HG02943 (cell line): ENCODE measurements around the gene STX19.
"Not testable (repeated sequence)": the region's sequence is repeated elsewhere in the genome, so short reads cannot be mapped to it uniquely, and the experiment has no call there.

Source experiments
- ATAC-seq: cut with Tn5 transposase; IDR thresholded peaks from one replicate; pipeline ENCODE4 v1.9.1; 2021; ENCODE audit warnings: mild to moderate bottlenecking, low read depth, moderate library complexity; ENCODE audit not compliant: unreplicated experiment

Gene STX19, protein sequence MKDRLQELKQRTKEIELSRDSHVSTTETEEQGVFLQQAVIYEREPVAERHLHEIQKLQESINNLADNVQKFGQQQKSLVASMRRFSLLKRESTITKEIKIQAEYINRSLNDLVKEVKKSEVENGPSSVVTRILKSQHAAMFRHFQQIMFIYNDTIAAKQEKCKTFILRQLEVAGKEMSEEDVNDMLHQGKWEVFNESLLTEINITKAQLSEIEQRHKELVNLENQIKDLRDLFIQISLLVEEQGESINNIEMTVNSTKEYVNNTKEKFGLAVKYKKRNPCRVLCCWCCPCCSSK

DNA sequence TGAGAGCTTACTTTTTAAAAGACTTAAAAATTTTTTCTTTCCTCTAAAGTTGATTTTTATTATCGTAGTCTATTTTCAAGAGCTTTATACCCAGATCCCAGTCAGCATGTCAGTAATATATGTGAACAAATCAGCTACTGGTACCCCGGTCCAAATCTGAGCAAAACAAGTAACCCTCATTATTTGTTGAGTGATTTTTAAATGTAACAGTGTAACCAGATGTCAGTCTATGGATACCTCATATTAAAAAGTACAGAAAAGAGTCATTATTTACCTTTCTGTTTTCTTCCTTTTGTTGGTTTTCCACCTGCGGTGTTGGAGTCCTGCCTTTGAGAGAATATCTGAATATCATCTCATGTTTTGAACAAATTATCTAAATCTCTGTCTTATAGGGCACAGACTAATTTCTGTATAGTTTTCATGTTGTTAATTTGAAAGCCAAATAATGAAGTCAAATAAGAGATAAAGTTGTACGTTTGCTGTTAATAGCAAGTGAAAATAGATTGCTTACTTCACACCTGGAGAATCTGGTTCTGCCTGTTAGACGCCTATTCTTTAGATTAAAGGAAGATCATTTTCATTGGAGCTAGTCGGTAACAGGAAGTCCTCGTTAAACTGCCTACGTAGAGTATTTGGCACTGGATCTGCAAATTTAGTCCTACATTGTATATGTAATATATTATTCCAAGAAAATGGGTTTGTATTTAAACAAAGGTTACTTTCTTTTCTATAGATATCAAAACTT is at the start of gene STX19:
Gene STX19, minus strand, starts transcription at position 505 of the 745 bp plus-strand sequence. CDS start 13,328 bp downstream, outside the sequence.
- no peak for ATAC-seq

- ATAC-seq = no peak
These were observed 47.7 kb upstream of the STX19 start for GRCh38 chr3:94076055-94076454.

GRCh38 chr3:94071713-94072284 is 43.4 kb upstream of the STX19 start:
- peak; percentile 70 for ATAC-seq

DNA sequence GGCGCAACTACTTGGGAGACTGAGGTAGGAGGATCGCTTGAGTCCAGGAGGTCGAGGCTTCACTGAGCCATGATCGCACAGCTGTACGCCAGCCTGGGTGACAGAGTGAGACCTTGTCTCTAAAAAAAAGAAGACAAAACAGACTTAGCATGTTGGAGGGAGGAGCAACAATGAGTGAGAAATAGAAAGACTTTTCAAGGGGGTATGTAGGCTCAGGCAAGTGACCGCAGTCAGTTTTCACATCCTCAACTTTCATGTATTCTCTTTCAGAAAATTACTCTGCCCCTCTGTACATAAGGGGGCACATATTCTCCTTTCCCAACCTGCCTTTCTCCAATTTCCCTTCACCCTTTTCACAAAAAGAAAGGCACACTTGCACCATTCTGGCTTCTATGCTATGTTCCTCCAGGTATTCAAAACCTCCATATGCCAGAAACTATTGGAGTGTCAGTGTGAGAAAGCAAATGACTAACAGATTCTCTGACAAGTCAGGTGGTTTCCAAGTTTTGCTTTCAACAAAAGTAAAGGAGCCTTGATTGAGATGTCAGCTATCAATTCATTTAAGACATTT is 42.0 kb upstream of the STX19 start:
- ATAC-seq = peak; percentile 78

DNA sequence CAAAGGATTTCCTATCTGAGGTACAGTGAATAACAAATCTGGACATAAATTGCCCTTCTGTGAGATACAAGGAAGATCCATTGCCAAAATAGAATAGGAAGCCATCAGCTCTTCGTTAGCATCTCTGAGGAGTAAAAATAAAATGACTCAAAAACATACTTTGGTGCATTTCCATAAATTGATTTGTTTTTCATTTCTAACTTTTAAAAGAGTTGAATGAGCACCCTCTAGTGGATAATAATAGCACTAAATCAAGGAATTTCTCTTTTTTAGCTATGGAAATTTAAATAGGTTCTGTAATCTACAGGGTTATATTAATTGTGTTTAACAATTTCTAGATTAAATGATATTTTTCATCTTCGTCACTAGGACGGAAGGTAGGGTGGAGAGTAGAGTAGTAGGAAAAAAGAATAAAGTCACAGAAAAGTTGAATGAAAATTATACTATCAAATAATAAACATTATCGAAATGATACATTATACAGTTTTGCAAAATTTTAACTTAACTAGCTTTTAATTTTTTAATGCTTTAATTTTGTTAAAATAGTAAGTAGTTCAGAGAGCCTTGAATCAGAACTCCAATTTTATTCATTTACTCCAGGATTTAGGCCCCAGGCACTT is 40.9 kb upstream of the STX19 start:
- no peak for ATAC-seq

GRCh38 chr3:94066506-94067500 is 38.4 kb upstream of the STX19 start:
- no peak for ATAC-seq

GRCh38 chr3:94065819-94066480 is 37.6 kb upstream of the STX19 start:
- no peak for ATAC-seq

GRCh38 chr3:94065122-94065521 is 36.7 kb upstream of the STX19 start:
- no peak for ATAC-seq

GRCh38 chr3:94064243-94064860 is 36.0 kb upstream of the STX19 start:
- no peak for ATAC-seq

GRCh38 chr3:94063496-94064119 is 35.2 kb upstream of the STX19 start:
- ATAC-seq = no peak

- peak; percentile 93 for ATAC-seq
These were observed 34.4 kb upstream of the STX19 start, which contains the start of the genes DHFR2 and NSUN3 for GRCh38 chr3:94062513-94063404. TSS of gene DHFR2 (minus strand) at chr3:94062916. CDS start at chr3:94061511, 1,405 bp downstream. TSS of gene NSUN3 (plus strand) at chr3:94063061. CDS start at chr3:94063127, 66 bp downstream.

- no peak for ATAC-seq
These were observed 32.9 kb upstream of the STX19 start for GRCh38 chr3:94061297-94061696.

DNA sequence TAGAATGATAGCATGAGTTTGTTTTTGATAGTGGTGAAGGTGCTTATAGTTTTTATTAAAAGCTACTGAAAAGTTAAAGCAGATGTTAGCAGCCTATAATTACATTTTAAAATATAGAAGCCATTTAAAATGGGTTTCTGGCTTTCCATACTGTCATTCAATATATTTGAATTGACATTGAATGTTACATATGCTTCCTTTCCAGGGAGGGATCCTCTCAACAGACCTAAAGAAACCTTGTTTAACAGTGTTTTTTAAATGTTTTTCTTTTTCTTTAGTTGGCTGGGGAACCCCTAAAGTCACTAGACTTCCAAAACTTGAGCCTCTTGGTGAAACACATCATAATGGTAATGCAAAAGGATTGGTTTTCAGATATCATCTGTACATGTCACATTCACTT is 22.1 kb upstream of the STX19 start:
- ATAC-seq = no peak

- ATAC-seq = no peak
These were observed 20.9 kb upstream of the STX19 start for GRCh38 chr3:94049267-94049666.

DNA sequence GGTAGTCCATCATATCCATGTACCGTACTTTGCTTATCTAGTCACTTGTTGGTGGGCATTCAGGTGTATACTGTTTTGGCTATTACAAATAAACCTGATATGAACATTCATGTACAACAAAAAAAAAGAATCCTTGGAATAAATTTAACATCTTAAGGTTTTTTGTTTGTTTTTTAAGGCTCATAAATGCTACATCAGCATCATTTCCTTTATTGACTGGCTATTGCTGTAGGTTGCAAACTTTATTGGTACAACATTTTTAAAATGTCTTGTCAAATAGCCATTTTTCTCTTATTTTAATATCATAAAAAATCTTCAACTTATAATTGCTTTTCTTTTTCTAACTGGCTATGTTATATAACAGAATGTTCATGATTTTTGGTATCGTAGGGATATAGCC is 18.1 kb upstream of the STX19 start:
- ATAC-seq = no peak

GRCh38 chr3:94044100-94044936 is 15.9 kb upstream of the STX19 start:
- not testable (repeated sequence) for ATAC-seq
